ENCODE data around the gene LUZP2. TPM values are rescaled to one million over a fixed set of nuclear protein-coding genes. Genes with fewer than 3 reads are reported as not detected.

The LUZP2 gene
- total and polyA plus RNA-seq, 4 donors: 70.8 to 147 (median 99.0) TPM

GRCh38 chr11:24502425-24502824 is 5.6 kb downstream of the LUZP2 start:
- Histone ChIP-seq H3K36me3 (ENCODE audit: control insufficient read depth, insufficient read depth, low read length) (no peaks in the 10 kb centered on the region), H3K4me1 (ENCODE audit: control insufficient read depth, insufficient read depth, low read length) (no peaks in the 10 kb centered on the region), H3K4me3 (ENCODE audit: low read depth, low read length) (no peak overlapping the region), H3K27ac (ENCODE audit: low read depth, low read length) (no peak overlapping the region), H3K27me3 (ENCODE audit: control insufficient read depth, insufficient read depth, low read length) (no peaks in the 10 kb centered on the region), H3K9me3 (ENCODE audit: control insufficient read depth, insufficient read depth, low read length) (no peaks in the 10 kb centered on the region)
- DNase-seq (ENCODE audit: low read depth in 4 of 6, low spot score in 6 of 6): no peak
- 94% methylated on average over 4 of the region's 7 CpGs for WGBS (ENCODE audit: insufficient coverage)

- no peaks in the 10 kb centered on the region for H3K27me3 ChIP-seq (ENCODE audit: control insufficient read depth, insufficient read depth, low read length)
- H3K4me1 ChIP-seq (ENCODE audit: control insufficient read depth, insufficient read depth, low read length): no peaks in the 10 kb centered on the region
- H3K27ac ChIP-seq (ENCODE audit: low read depth, low read length): no peak overlapping the region
- H3K36me3 ChIP-seq (ENCODE audit: control insufficient read depth, insufficient read depth, low read length): no peaks in the 10 kb centered on the region
- 100% methylated on average over 1 of the region's 3 CpGs for WGBS (ENCODE audit: insufficient coverage)
- DNase-seq (ENCODE audit: low read depth in 4 of 6, low spot score in 6 of 6): no peak
- H3K9me3 ChIP-seq (ENCODE audit: control insufficient read depth, insufficient read depth, low read length): no peaks in the 10 kb centered on the region
- no peak overlapping the region for H3K4me3 ChIP-seq (ENCODE audit: low read depth, low read length)
These were observed 12.3 kb downstream of the LUZP2 start for GRCh38 chr11:24509114-24509513.

GRCh38 chr11:24511511-24511910 is 14.7 kb downstream of the LUZP2 start:
- WGBS (ENCODE audit: insufficient coverage): no CpG with 5 or more reads among the region's 5 CpGs
- DNase-seq (ENCODE audit: low read depth in 4 of 6, low spot score in 6 of 6): no peak
- Histone ChIP-seq H3K9me3 (ENCODE audit: control insufficient read depth, insufficient read depth, low read length) (no peaks in the 10 kb centered on the region), H3K4me1 (ENCODE audit: control insufficient read depth, insufficient read depth, low read length) (no peaks in the 10 kb centered on the region), H3K27me3 (ENCODE audit: control insufficient read depth, insufficient read depth, low read length) (no peaks in the 10 kb centered on the region), H3K27ac (ENCODE audit: low read depth, low read length) (no peak overlapping the region), H3K4me3 (ENCODE audit: low read depth, low read length) (no peak overlapping the region), H3K36me3 (ENCODE audit: control insufficient read depth, insufficient read depth, low read length) (no peaks in the 10 kb centered on the region)

GRCh38 chr11:24513479-24514218 is 16.8 kb downstream of the LUZP2 start:
- Histone ChIP-seq H3K4me1 (ENCODE audit: control insufficient read depth, insufficient read depth, low read length) (no peaks in the 10 kb centered on the region), H3K27me3 (ENCODE audit: control insufficient read depth, insufficient read depth, low read length) (no peaks in the 10 kb centered on the region), H3K4me3 (ENCODE audit: low read depth, low read length) (no peak overlapping the region), H3K9me3 (ENCODE audit: control insufficient read depth, insufficient read depth, low read length) (no peaks in the 10 kb centered on the region), H3K27ac (ENCODE audit: low read depth, low read length) (no peak overlapping the region), H3K36me3 (ENCODE audit: control insufficient read depth, insufficient read depth, low read length) (no peaks in the 10 kb centered on the region)
- 50% methylated on average over 2 of the region's 3 CpGs for WGBS (ENCODE audit: insufficient coverage)
- DNase-seq (ENCODE audit: low read depth in 4 of 6, low spot score in 6 of 6): peak in 1 of 6 donors; percentile 37

GRCh38 chr11:24514219-24514594 is 17.4 kb downstream of the LUZP2 start:
- DNase-seq (ENCODE audit: low read depth in 4 of 6, low spot score in 6 of 6): no peak
- Histone ChIP-seq H3K27me3 (ENCODE audit: control insufficient read depth, insufficient read depth, low read length) (no peaks in the 10 kb centered on the region), H3K4me1 (ENCODE audit: control insufficient read depth, insufficient read depth, low read length) (no peaks in the 10 kb centered on the region), H3K9me3 (ENCODE audit: control insufficient read depth, insufficient read depth, low read length) (no peaks in the 10 kb centered on the region), H3K27ac (ENCODE audit: low read depth, low read length) (no peak overlapping the region), H3K4me3 (ENCODE audit: low read depth, low read length) (no peak overlapping the region), H3K36me3 (ENCODE audit: control insufficient read depth, insufficient read depth, low read length) (no peaks in the 10 kb centered on the region)
- no CpG with 5 or more reads among the region's 2 CpGs for WGBS (ENCODE audit: insufficient coverage)

GRCh38 chr11:24515632-24516031 is 18.8 kb downstream of the LUZP2 start:
- no peaks in the 10 kb centered on the region for H3K9me3 ChIP-seq (ENCODE audit: control insufficient read depth, insufficient read depth, low read length)
- no peak overlapping the region for H3K4me3 ChIP-seq (ENCODE audit: low read depth, low read length)
- H3K4me1 ChIP-seq (ENCODE audit: control insufficient read depth, insufficient read depth, low read length): no peaks in the 10 kb centered on the region
- H3K36me3 ChIP-seq (ENCODE audit: control insufficient read depth, insufficient read depth, low read length): no peaks in the 10 kb centered on the region
- WGBS (ENCODE audit: insufficient coverage): no CpG with 5 or more reads among the region's 1 CpG
- no peak for DNase-seq (ENCODE audit: low read depth in 4 of 6, low spot score in 6 of 6)
- H3K27ac ChIP-seq (ENCODE audit: low read depth, low read length): no peak overlapping the region
- no peaks in the 10 kb centered on the region for H3K27me3 ChIP-seq (ENCODE audit: control insufficient read depth, insufficient read depth, low read length)

GRCh38 chr11:24516638-24517037 is 19.8 kb downstream of the LUZP2 start:
- DNase-seq (ENCODE audit: low read depth in 4 of 6, low spot score in 6 of 6): no peak
- no peaks in the 10 kb centered on the region for H3K36me3 ChIP-seq (ENCODE audit: control insufficient read depth, insufficient read depth, low read length)
- H3K27ac ChIP-seq (ENCODE audit: low read depth, low read length): no peak overlapping the region
- H3K4me3 ChIP-seq (ENCODE audit: low read depth, low read length): no peak overlapping the region
- H3K27me3 ChIP-seq (ENCODE audit: control insufficient read depth, insufficient read depth, low read length): no peaks in the 10 kb centered on the region
- H3K9me3 ChIP-seq (ENCODE audit: control insufficient read depth, insufficient read depth, low read length): no peaks in the 10 kb centered on the region
- H3K4me1 ChIP-seq (ENCODE audit: control insufficient read depth, insufficient read depth, low read length): no peaks in the 10 kb centered on the region

- Histone ChIP-seq H3K27ac (ENCODE audit: low read depth, low read length) (no peak overlapping the region), H3K36me3 (ENCODE audit: control insufficient read depth, insufficient read depth, low read length) (no peaks in the 10 kb centered on the region), H3K4me1 (ENCODE audit: control insufficient read depth, insufficient read depth, low read length) (no peaks in the 10 kb centered on the region), H3K27me3 (ENCODE audit: control insufficient read depth, insufficient read depth, low read length) (no peaks in the 10 kb centered on the region), H3K4me3 (ENCODE audit: low read depth, low read length) (no peak overlapping the region), H3K9me3 (ENCODE audit: control insufficient read depth, insufficient read depth, low read length) (no peaks in the 10 kb centered on the region)
- DNase-seq (ENCODE audit: low read depth in 4 of 6, low spot score in 6 of 6): no peak
- no CpG with 5 or more reads among the region's 5 CpGs for WGBS (ENCODE audit: insufficient coverage)
These were observed 24.7 kb downstream of the LUZP2 start for GRCh38 chr11:24521601-24522000.

GRCh38 chr11:24524156-24524555 is 27.3 kb downstream of the LUZP2 start:
- Histone ChIP-seq H3K36me3 (ENCODE audit: control insufficient read depth, insufficient read depth, low read length) (no peaks in the 10 kb centered on the region), H3K4me1 (ENCODE audit: control insufficient read depth, insufficient read depth, low read length) (no peaks in the 10 kb centered on the region), H3K27me3 (ENCODE audit: control insufficient read depth, insufficient read depth, low read length) (no peaks in the 10 kb centered on the region), H3K9me3 (ENCODE audit: control insufficient read depth, insufficient read depth, low read length) (no peaks in the 10 kb centered on the region), H3K27ac (ENCODE audit: low read depth, low read length) (no peak overlapping the region), H3K4me3 (ENCODE audit: low read depth, low read length) (no peak overlapping the region)
- WGBS (ENCODE audit: insufficient coverage): no CpG with 5 or more reads among the region's 3 CpGs
- DNase-seq (ENCODE audit: low read depth in 4 of 6, low spot score in 6 of 6): no peak

GRCh38 chr11:24531528-24531927 is 34.7 kb downstream of the LUZP2 start:
- Histone ChIP-seq H3K4me3 (ENCODE audit: low read depth, low read length) (no peak overlapping the region), H3K27ac (ENCODE audit: low read depth, low read length) (no peak overlapping the region), H3K36me3 (ENCODE audit: control insufficient read depth, insufficient read depth, low read length) (no peaks in the 10 kb centered on the region), H3K27me3 (ENCODE audit: control insufficient read depth, insufficient read depth, low read length) (no peaks in the 10 kb centered on the region), H3K9me3 (ENCODE audit: control insufficient read depth, insufficient read depth, low read length) (no peaks in the 10 kb centered on the region), H3K4me1 (ENCODE audit: control insufficient read depth, insufficient read depth, low read length) (no peaks in the 10 kb centered on the region)
- WGBS (ENCODE audit: insufficient coverage): no CpG with 5 or more reads among the region's 3 CpGs
- no peak for DNase-seq (ENCODE audit: low read depth in 4 of 6, low spot score in 6 of 6)
